Measurements from ENCODE around the gene HPN. TPM values are rescaled to one million over a fixed set of nuclear protein-coding genes. Genes with fewer than 3 reads are reported as not detected.
A peak's percentile ranks its signal among the peaks of the same experiment; 100 is the strongest.
"Not testable (repeated sequence)": the region's sequence is repeated elsewhere in the genome, so short reads cannot be mapped to it uniquely, and the experiment has no call there.

The HPN gene
- total RNA-seq, 1 donor from 2014 or later, result 0.30 TPM

DNA sequence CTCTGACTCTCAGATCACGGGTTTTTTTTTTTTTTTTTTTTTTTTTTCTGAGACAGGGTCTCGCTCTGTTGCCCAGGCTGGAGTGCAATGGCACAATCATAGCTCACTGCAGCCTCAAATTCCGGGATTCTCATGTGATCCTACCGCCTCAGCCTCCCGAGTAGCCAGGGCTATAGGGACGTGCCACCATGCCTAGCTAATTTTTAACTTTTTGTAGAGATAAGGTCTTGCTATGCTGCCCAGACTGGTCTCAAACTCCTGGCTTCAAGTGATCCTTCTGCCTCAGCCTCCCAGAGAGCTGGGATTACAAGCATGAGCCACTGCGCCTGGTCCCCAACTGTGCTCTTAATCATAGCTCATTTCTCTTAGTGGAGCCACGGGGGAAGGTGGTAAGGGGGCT is 46.0 kb upstream of the HPN start:
- no peaks in the 10 kb centered on the region for H3K36me3 ChIP-seq
- H3K9ac ChIP-seq, result no peak overlapping the region
- peaks cover 6% of the 10 kb centered on the region for H3K4me1 ChIP-seq
- H3K4me3 ChIP-seq, result no peak overlapping the region
- Mint-ChIP-seq H3K4me3 (no peak overlapping the region), H3K9me3 (peaks cover 9% of the 10 kb centered on the region), H3K4me1 (peaks cover 13% of the 10 kb centered on the region), H3K27ac (no peak overlapping the region), H3K36me3 (no peaks in the 10 kb centered on the region), H3K27me3 (ENCODE audit: insufficient read depth, low read depth) (peaks cover 7% of the 10 kb centered on the region)
- H3K27me3 ChIP-seq, result no peaks in the 10 kb centered on the region
- no peak for DNase-seq (ENCODE audit: low spot score)
- peaks cover 11% of the 10 kb centered on the region for H3K79me2 ChIP-seq (ENCODE audit: low read depth)
- no peak for TF ChIP-seq EZH2 (IDR thresholded peaks at IDR 0.05)
- TF ChIP-seq, protein P1, sequence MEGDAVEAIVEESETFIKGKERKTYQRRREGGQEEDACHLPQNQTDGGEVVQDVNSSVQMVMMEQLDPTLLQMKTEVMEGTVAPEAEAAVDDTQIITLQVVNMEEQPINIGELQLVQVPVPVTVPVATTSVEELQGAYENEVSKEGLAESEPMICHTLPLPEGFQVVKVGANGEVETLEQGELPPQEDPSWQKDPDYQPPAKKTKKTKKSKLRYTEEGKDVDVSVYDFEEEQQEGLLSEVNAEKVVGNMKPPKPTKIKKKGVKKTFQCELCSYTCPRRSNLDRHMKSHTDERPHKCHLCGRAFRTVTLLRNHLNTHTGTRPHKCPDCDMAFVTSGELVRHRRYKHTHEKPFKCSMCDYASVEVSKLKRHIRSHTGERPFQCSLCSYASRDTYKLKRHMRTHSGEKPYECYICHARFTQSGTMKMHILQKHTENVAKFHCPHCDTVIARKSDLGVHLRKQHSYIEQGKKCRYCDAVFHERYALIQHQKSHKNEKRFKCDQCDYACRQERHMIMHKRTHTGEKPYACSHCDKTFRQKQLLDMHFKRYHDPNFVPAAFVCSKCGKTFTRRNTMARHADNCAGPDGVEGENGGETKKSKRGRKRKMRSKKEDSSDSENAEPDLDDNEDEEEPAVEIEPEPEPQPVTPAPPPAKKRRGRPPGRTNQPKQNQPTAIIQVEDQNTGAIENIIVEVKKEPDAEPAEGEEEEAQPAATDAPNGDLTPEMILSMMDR (IDR thresholded peaks at IDR 0.05), result no peak
- TF ChIP-seq EZH2phosphoT487 (IDR thresholded peaks at IDR 0.05), result no peak
- no peak overlapping the region for H2AFZ ChIP-seq (replicated peaks)
- H4K20me1 ChIP-seq (ENCODE audit: low read depth), result no peaks in the 10 kb centered on the region
- H3F3A ChIP-seq (ENCODE audit: low read depth), result peaks cover 14% of the 10 kb centered on the region
- no peak overlapping the region for H3K27ac ChIP-seq
- H3K9me3 ChIP-seq (ENCODE audit: low read depth), result no peaks in the 10 kb centered on the region
- no peak overlapping the region for H3K4me2 ChIP-seq

DNA sequence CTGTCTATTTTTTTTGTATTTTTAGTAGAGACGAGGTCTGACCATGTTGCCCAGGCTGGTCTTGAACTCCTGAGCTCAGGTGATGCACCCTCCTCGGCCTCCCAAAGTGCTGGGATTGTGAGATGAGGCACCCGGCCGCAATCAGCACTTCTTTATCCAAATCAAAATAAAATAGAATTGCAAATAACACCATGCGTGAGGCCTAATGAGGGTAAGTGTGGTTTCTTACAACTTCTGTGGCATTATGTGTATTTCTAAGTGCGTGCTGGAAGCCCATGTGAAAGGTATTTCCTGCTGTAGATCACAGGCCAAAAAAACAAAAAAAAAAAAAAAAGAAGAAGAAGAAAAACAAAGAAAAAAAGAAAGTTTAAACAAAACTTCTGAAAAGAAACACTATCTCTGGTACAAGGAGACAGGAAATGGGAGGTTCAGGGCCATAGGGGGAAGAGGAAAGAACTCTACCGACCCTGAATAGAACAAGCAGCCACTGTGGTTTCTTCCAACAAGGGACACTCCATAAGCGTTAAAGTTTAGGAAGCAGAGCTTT is 44.4 kb upstream of the HPN start:
- Histone ChIP-seq H3K4me1 (peaks cover 6% of the 10 kb centered on the region), H3K27me3 (no peaks in the 10 kb centered on the region), H3K9me3 (ENCODE audit: low read depth) (no peaks in the 10 kb centered on the region), H3K4me2 (no peak overlapping the region), H3K79me2 (ENCODE audit: low read depth) (peaks cover 27% of the 10 kb centered on the region), H3K27ac (no peak overlapping the region), H3K36me3 (no peaks in the 10 kb centered on the region), H3K9ac (no peak overlapping the region), H3F3A (ENCODE audit: low read depth) (peaks cover 25% of the 10 kb centered on the region), H3K4me3 (no peak overlapping the region), H4K20me1 (ENCODE audit: low read depth) (peaks cover 13% of the 10 kb centered on the region), H2AFZ (replicated peaks) (no peak overlapping the region)
- TF ChIP-seq EZH2phosphoT487 (IDR thresholded peaks at IDR 0.05) (no peak), EZH2 (IDR thresholded peaks at IDR 0.05) (no peak)
- TF ChIP-seq, protein P1 (IDR thresholded peaks at IDR 0.05), result no peak
- Mint-ChIP-seq H3K4me3 (no peak overlapping the region), H3K36me3 (no peaks in the 10 kb centered on the region), H3K4me1 (peaks cover 25% of the 10 kb centered on the region), H3K27ac (no peak overlapping the region), H3K9me3 (peaks cover 9% of the 10 kb centered on the region), H3K27me3 (ENCODE audit: insufficient read depth, low read depth) (peaks cover 9% of the 10 kb centered on the region)
- DNase-seq (ENCODE audit: low spot score), result no peak

DNA sequence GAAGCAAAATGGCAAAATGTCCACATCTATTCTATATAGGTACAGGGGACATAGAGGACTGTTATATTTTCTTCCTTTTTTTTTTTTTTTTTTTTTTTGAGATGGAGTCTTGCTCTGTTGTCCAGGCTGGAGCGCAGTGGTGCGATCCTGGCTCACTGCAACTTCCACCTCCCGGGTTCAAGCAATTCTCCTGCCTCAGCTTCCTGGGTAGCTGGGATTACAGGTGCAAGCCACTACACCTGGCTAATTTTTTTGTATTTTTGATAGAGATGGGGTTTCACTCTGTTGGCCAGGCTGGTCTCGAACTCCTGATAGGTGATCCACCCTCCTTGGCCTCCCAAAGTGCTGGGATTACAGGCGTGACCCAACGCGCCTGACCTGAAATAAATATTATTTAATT is 43.3 kb upstream of the HPN start:
- H3K4me1 ChIP-seq; H3K27ac Mint-ChIP-seq; H3K9ac ChIP-seq; H3K27ac ChIP-seq; H3K27me3 ChIP-seq; H3K4me3 ChIP-seq; H2AFZ ChIP-seq (replicated peaks); H3K27me3 Mint-ChIP-seq (ENCODE audit: insufficient read depth, low read depth); H3K9me3 Mint-ChIP-seq; H3K36me3 ChIP-seq; H3K4me2 ChIP-seq; H3K36me3 Mint-ChIP-seq; DNase-seq (ENCODE audit: low spot score); H3K9me3 ChIP-seq (ENCODE audit: low read depth): not testable (repeated sequence)
- Histone ChIP-seq H3K79me2 (ENCODE audit: low read depth) (peaks cover 37% of the 10 kb centered on the region), H4K20me1 (ENCODE audit: low read depth) (peaks cover 24% of the 10 kb centered on the region), H3F3A (ENCODE audit: low read depth) (peaks cover 32% of the 10 kb centered on the region)
- peak overlapping the region; percentile 85 for H3K4me3 Mint-ChIP-seq
- peaks cover 34% of the 10 kb centered on the region for H3K4me1 Mint-ChIP-seq

DNA sequence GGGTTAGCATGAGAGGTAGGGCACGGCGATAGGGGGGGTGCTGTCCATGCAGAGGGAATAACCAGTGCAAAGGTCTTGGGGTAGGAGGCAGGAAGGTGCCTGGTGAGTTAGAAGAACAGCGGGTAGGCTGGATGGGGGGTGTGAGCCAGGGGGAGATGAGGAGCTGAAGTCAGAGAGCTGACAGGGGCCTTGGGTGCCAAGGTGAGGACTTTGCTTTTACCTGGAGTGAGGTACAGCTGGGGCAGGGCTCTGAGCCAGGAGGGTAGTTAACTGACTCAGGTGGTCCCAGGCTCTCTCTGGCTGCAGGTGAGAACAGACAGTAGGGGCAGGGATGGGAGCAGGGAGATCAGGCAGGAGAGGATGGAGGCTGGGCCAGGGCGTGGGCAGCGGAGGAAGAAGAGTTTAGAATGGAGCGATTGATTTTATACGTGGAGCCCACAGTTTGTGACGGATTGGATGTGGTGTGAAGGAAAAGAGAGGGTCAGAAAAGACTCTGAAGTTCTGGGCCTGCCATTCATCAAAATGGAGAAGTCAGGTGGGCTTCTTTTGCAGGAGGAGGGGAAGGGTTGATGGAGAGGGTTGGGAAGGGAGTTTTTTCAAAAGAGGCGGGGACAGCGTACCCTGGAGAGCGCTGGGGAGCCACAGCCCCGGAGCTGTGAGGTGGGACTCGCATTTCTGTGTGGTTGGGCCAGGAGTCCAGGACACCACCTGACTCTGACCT is 42.6 kb upstream of the HPN start:
- H3K27me3 ChIP-seq, result no peaks in the 10 kb centered on the region
- H3K4me2 ChIP-seq, result peak overlapping the region; percentile 90
- Mint-ChIP-seq H3K27me3 (ENCODE audit: insufficient read depth, low read depth) (peaks cover 9% of the 10 kb centered on the region), H3K4me3 (peak overlapping the region; percentile 85), H3K27ac (peak overlapping the region; percentile 79), H3K9me3 (peaks cover 7% of the 10 kb centered on the region), H3K4me1 (peaks cover 41% of the 10 kb centered on the region), H3K36me3 (no peaks in the 10 kb centered on the region)
- peaks cover 32% of the 10 kb centered on the region for H3F3A ChIP-seq (ENCODE audit: low read depth)
- H3K27ac ChIP-seq, result no peak overlapping the region
- TF ChIP-seq EZH2phosphoT487 (IDR thresholded peaks at IDR 0.05), result no peak
- no peak for TF ChIP-seq EZH2 (IDR thresholded peaks at IDR 0.05)
- TF ChIP-seq, protein P1 (IDR thresholded peaks at IDR 0.05), result no peak
- peak overlapping the region; percentile 64 for H2AFZ ChIP-seq (replicated peaks)
- no peaks in the 10 kb centered on the region for H3K9me3 ChIP-seq (ENCODE audit: low read depth)
- no peak for DNase-seq (ENCODE audit: low spot score)
- H3K36me3 ChIP-seq, result no peaks in the 10 kb centered on the region
- peak overlapping the region; percentile 86 for H3K4me3 ChIP-seq
- peaks cover 44% of the 10 kb centered on the region for H3K79me2 ChIP-seq (ENCODE audit: low read depth)
- H4K20me1 ChIP-seq (ENCODE audit: low read depth), result peaks cover 31% of the 10 kb centered on the region
- no peak overlapping the region for H3K9ac ChIP-seq
- peaks cover 12% of the 10 kb centered on the region for H3K4me1 ChIP-seq

Data from neural progenitor cell (in vitro differentiated cells).